GM19239 (cell line): ENCODE results near the gene STH.
"Not testable (repeated sequence)": the region's sequence is repeated elsewhere in the genome, so short reads cannot be mapped to it uniquely, and the experiment has no call there.

Experiments used
- DNase-seq: peaks from one replicate; pipeline ENCODE4 v3.0.0; 2011; ENCODE audit warnings: low spot score; ENCODE audit not compliant: insufficient read length
- FAIRE-seq: peaks from 2 replicates; lab custom pipeline; 2011; peaks lifted over from hg19 to GRCh38; lab: Jason Lieb, UNC

Gene STH

DNA sequence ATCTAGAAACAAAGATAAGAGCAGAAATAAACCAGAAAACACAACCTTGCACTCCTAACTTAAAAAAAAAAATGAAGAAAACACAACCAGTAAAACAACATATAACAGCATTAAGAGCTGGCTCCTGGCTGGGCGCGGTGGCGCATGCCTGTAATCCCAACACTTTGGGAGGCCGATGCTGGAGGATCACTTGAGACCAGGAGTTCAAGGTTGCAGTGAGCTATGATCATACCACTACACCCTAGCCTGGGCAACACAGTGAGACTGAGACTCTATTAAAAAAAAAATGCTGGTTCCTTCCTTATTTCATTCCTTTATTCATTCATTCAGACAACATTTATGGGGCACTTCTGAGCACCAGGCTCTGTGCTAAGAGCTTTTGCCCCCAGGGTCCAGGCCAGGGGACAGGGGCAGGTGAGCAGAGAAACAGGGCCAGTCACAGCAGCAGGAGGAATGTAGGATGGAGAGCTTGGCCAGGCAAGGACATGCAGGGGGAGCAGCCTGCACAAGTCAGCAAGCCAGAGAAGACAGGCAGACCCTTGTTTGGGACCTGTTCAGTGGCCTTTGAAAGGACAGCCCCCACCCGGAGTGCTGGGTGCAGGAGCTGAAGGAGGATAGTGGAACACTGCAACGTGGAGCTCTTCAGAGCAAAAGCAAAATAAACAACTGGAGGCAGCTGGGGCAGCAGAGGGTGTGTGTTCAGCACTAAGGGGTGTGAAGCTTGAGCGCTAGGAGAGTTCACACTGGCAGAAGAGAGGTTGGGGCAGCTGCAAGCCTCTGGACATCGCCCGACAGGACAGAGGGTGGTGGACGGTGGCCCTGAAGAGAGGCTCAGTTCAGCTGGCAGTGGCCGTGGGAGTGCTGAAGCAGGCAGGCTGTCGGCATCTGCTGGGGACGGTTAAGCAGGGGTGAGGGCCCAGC, 2.6 kb downstream of the STH start:
- no peak for DNase-seq
- no peak for FAIRE-seq

DNA sequence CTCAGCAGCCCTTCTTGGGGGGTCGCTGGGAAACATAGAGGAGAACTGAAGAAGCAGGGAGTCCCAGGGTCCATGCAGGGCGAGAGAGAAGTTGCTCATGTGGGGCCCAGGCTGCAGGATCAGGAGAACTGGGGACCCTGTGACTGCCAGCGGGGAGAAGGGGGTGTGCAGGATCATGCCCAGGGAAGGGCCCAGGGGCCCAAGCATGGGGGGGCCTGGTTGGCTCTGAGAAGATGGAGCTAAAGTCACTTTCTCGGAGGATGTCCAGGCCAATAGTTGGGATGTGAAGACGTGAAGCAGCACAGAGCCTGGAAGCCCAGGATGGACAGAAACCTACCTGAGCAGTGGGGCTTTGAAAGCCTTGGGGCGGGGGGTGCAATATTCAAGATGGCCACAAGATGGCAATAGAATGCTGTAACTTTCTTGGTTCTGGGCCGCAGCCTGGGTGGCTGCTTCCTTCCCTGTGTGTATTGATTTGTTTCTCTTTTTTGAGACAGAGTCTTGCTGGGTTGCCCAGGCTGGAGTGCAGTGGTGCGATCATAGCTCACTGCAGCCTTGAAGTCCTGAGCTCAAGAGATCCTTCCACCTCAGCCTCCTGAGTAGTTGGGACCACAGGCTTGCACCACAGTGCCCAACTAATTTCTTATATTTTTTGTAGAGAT, 3.4 kb downstream of the STH start:
- peak; percentile 85 for DNase-seq
- FAIRE-seq: peak; percentile 94

DNA sequence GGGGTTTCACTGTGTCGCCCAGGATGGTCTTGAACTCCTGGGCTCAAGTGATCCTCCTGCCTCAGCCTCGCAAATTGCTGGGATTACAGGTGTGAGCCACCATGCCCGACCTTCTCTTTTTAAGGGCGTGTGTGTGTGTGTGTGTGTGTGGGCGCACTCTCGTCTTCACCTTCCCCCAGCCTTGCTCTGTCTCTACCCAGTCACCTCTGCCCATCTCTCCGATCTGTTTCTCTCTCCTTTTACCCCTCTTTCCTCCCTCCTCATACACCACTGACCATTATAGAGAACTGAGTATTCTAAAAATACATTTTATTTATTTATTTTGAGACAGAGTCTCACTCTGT, 3.9 kb downstream of the STH start:
- FAIRE-seq: no peak

DNA sequence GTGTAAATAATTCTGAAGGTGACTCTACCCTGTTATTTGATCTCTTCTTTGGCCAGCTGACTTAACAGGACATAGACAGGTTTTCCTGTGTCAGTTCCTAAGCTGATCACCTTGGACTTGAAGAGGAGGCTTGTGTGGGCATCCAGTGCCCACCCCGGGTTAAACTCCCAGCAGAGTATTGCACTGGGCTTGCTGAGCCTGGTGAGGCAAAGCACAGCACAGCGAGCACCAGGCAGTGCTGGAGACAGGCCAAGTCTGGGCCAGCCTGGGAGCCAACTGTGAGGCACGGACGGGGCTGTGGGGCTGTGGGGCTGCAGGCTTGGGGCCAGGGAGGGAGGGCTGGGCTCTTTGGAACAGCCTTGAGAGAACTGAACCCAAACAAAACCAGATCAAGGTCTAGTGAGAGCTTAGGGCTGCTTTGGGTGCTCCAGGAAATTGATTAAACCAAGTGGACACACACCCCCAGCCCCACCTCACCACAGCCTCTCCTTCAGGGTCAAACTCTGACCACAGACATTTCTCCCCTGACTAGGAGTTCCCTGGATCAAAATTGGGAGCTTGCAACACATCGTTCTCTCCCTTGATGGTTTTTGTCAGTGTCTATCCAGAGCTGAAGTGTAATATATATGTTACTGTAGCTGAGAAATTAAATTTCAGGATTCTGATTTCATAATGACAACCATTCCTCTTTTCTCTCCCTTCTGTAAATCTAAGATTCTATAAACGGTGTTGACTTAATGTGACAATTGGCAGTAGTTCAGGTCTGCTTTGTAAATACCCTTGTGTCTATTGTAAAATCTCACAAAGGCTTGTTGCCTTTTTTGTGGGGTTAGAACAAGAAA, 5.1 kb downstream of the STH start:
- FAIRE-seq (no peak), DNase-seq (no peak)

More for the DNA sequence above, 3.9 kb downstream of the STH start:
- DNase-seq: no peak

DNA sequence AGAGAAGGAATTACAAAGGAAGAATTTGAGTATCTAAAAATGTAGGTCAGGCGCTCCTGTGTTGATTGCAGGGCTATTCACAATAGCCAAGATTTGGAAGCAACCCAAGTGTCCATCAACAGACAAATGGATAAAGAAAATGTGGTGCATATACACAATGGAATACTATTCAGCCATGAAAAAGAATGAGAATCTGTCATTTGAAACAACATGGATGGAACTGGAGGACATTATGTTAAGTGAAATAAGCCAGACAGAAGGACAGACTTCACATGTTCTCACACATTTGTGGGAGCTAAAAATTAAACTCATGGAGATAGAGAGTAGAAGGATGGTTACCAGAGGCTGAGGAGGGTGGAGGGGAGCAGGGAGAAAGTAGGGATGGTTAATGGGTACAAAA, 7.0 kb downstream of the STH start:
- not testable (repeated sequence) for DNase-seq, FAIRE-seq

DNA sequence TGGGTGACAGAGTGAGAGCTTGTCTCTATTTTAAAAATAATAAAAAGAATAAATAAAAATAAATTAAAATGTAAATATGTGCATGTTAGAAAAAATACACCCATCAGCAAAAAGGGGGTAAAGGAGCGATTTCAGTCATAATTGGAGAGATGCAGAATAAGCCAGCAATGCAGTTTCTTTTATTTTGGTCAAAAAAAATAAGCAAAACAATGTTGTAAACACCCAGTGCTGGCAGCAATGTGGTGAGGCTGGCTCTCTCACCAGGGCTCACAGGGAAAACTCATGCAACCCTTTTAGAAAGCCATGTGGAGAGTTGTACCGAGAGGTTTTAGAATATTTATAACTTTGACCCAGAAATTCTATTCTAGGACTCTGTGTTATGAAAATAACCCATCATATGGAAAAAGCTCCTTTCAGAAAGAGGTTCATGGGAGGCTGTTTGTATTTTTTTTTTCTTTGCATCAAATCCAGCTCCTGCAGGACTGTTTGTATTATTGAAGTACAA, 8.5 kb downstream of the STH start:
- FAIRE-seq (no peak), DNase-seq (no peak)

DNA sequence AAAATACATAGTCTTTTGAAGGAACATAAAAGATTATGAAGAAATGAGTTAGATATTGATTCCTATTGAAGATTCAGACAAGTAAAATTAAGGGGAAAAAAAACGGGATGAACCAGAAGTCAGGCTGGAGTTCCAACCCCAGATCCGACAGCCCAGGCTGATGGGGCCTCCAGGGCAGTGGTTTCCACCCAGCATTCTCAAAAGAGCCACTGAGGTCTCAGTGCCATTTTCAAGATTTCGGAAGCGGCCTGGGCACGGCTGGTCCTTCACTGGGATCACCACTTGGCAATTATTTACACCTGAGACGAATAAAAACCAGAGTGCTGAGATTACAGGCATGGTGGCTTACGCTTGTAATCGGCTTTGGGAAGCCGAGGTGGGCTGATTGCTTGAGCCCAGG, 9.5 kb downstream of the STH start:
- FAIRE-seq (no peak), DNase-seq (no peak)

DNA sequence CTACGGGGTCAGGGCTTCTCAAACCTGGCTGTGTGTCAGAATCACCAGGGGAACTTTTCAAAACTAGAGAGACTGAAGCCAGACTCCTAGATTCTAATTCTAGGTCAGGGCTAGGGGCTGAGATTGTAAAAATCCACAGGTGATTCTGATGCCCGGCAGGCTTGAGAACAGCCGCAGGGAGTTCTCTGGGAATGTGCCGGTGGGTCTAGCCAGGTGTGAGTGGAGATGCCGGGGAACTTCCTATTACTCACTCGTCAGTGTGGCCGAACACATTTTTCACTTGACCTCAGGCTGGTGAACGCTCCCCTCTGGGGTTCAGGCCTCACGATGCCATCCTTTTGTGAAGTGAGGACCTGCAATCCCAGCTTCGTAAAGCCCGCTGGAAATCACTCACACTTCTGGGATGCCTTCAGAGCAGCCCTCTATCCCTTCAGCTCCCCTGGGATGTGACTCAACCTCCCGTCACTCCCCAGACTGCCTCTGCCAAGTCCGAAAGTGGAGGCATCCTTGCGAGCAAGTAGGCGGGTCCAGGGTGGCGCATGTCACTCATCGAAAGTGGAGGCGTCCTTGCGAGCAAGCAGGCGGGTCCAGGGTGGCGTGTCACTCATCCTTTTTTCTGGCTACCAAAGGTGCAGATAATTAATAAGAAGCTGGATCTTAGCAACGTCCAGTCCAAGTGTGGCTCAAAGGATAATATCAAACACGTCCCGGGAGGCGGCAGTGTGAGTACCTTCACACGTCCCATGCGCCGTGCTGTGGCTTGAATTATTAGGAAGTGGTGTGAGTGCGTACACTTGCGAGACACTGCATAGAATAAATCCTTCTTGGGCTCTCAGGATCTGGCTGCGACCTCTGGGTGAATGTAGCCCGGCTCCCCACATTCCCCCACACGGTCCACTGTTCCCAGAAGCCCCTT, 10.9 kb downstream of the STH start:
- no peak for DNase-seq
- no peak for FAIRE-seq

DNA sequence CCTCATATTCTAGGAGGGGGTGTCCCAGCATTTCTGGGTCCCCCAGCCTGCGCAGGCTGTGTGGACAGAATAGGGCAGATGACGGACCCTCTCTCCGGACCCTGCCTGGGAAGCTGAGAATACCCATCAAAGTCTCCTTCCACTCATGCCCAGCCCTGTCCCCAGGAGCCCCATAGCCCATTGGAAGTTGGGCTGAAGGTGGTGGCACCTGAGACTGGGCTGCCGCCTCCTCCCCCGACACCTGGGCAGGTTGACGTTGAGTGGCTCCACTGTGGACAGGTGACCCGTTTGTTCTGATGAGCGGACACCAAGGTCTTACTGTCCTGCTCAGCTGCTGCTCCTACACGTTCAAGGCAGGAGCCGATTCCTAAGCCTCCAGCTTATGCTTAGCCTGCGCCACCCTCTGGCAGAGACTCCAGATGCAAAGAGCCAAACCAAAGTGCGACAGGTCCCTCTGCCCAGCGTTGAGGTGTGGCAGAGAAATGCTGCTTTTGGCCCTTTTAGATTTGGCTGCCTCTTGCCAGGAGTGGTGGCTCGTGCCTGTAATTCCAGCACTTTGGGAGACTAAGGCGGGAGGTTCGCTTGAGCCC, 11.6 kb downstream of the STH start:
- DNase-seq (no peak), FAIRE-seq (no peak)

DNA sequence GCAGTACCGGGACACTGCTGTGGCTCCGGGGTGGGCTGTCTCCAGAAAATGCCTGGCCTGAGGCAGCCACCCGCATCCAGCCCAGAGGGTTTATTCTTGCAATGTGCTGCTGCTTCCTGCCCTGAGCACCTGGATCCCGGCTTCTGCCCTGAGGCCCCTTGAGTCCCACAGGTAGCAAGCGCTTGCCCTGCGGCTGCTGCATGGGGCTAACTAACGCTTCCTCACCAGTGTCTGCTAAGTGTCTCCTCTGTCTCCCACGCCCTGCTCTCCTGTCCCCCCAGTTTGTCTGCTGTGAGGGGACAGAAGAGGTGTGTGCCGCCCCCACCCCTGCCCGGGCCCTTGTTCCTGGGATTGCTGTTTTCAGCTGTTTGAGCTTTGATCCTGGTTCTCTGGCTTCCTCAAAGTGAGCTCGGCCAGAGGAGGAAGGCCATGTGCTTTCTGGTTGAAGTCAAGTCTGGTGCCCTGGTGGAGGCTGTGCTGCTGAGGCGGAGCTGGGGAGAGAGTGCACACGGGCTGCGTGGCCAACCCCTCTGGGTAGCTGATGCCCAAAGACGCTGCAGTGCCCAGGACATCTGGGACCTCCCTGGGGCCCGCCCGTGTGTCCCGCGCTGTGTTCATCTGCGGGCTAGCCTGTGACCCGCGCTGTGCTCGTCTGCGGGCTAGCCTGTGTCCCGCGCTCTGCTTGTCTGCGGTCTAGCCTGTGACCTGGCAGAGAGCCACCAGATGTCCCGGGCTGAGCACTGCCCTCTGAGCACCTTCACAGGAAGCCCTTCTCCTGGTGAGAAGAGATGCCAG, 12.9 kb downstream of the STH start:
- FAIRE-seq: no peak

DNA sequence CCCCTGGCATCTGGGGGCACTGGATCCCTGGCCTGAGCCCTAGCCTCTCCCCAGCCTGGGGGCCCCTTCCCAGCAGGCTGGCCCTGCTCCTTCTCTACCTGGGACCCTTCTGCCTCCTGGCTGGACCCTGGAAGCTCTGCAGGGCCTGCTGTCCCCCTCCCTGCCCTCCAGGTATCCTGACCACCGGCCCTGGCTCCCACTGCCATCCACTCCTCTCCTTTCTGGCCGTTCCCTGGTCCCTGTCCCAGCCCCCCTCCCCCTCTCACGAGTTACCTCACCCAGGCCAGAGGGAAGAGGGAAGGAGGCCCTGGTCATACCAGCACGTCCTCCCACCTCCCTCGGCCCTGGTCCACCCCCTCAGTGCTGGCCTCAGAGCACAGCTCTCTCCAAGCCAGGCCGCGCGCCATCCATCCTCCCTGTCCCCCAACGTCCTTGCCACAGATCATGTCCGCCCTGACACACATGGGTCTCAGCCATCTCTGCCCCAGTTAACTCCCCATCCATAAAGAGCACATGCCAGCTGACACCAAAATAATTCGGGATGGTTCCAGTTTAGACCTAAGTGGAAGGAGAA, 13.5 kb downstream of the STH start:
- DNase-seq: no peak
- FAIRE-seq: no peak

More for the DNA sequence above, 12.9 kb downstream of the STH start:
- no peak for DNase-seq

DNA sequence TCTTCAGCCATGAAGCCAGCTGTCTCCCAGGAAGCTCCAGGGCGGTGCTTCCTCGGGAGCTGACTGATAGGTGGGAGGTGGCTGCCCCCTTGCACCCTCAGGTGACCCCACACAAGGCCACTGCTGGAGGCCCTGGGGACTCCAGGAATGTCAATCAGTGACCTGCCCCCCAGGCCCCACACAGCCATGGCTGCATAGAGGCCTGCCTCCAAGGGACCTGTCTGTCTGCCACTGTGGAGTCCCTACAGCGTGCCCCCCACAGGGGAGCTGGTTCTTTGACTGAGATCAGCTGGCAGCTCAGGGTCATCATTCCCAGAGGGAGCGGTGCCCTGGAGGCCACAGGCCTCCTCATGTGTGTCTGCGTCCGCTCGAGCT, 14.1 kb downstream of the STH start:
- FAIRE-seq (no peak), DNase-seq (no peak)

DNA sequence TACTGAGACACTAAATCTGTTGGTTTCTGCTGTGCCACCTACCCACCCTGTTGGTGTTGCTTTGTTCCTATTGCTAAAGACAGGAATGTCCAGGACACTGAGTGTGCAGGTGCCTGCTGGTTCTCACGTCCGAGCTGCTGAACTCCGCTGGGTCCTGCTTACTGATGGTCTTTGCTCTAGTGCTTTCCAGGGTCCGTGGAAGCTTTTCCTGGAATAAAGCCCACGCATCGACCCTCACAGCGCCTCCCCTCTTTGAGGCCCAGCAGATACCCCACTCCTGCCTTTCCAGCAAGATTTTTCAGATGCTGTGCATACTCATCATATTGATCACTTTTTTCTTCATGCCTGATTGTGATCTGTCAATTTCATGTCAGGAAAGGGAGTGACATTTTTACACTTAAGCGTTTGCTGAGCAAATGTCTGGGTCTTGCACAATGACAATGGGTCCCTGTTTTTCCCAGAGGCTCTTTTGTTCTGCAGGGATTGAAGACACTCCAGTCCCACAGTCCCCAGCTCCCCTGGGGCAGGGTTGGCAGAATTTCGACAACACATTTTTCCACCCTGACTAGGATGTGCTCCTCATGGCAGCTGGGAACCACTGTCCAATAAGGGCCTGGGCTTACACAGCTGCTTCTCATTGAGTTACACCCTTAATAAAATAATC, 14.6 kb downstream of the STH start:
- FAIRE-seq (no peak), DNase-seq (no peak)

DNA sequence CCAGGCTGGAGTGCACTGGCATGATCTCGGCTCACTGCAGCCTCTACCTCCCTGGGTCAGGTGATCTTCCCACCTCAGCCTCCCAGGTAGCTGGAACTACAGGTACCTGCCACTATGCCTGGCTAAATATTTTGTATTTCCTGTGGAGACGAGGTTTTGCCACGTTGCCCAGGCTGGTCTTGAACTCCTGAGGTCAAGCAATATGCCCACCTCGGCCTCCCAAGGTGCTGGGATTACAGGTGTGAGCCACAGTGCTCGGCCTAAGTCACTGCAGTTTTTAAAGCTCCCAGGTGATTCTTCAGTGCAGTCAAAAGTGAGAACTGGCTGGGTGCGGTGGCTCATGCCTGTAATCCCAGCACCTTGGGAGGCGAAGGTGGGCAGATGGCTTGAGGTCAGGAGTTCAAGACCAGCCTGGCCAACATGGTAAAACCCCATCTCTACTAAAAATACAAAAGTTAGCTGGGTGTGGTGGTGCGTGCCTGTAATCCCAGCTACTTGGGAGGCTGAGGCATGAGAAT, 20.4 kb downstream of the STH start:
- not testable (repeated sequence) for DNase-seq, FAIRE-seq

DNA sequence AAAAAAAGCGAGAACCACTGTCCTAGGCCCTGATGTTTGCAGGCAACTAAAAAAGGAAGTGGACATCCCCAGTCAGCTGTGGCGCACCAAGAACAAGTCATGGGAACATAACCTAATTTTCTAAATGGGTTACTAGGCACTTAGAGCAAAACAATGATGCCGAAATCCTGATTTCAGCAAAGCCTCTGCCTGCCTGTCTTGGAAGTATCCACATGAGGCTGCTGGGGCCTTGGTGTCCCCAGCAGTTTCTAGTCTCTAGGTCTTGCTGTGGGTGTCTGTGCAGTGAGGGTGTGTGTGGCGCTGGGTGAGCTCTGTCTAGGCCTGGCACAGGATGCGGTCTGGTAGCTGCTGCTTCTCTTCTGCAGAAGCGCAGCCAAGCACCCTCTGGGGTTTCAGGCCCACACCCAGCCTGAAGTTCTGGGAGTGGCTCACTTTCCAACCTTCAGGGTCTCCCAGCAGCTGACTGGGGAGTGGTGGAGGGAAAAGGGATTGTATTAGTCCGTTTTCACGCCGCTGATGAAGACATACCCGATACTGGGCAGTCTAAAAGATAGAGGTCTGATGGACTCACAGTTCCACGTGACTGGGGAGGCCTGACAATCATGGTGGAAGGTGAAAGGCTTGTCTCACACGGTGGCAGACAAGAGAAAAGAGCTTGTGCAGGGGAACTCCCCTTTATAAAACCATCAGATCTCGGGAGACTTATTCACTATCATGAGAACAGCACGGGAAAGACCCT, 21.1 kb downstream of the STH start:
- peak; percentile 63 for DNase-seq
- no peak for FAIRE-seq

DNA sequence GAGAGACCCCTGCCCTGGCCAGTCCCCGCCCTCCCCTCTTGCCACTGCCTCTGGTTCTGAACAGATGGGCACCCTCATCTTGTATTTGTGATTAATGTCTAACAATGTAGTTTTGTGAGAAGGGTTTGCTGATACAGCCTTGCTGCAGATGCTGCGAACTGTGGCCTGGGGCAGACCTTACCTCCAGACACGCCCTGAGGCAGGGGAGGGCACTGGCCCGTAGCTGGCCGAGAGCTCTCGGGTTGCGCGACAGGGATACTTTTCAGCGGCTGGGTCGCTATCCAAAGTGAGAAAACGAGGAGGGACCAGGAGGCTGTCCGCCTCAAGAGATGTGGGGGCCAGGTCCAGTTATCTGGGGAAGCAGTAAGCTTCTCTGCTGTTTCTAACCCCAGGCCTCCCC, 21.9 kb downstream of the STH start:
- no peak for FAIRE-seq
- DNase-seq: no peak

DNA sequence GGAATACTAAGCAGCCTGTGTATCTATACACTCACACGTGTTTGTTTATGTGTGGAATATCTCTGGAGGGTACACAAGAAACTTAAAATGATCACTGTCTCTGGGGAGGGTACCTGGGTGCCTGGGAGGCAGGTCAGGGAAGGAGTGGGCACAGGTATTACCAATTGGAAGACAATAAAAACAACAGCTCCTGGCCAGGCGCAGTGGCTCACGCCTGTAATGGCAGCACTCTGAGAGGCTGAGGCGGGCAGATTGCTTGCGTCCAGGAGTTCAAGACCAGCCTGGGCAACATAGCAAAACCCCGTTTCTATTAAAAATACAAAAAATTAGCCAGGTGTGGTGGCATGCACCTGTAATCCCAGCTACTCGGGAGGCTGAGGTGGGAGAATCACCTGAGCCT, 24.3 kb downstream of the STH start:
- FAIRE-seq, DNase-seq: not testable (repeated sequence)
